Frontal cortex (tissue), 4 donors: ENCODE data around the gene RHEBL1. TPM values are rescaled to one million over a fixed set of nuclear protein-coding genes. Genes with fewer than 3 reads are reported as not detected.

Source experiments
- DNase-seq, 2 donors: peaks; one replicate each; pipeline ENCODE4 v3.0.0; 2012; ENCODE audit warnings: low spot score in 2 of 2
- FAIRE-seq: peaks from 2 replicates; lab custom pipeline; 2012; peaks lifted over from hg19 to GRCh38; lab: Jason Lieb, UNC
- total RNA-seq: library from RNA; depleted of rRNA; stranded (reverse); fragments of >200 nt; gene quantifications from one replicate; pipeline ENCODE4 v1.2.3, GENCODE V29; 2014
- donor health status: control.
- donor health status: control.
- donor health status: control.

The RHEBL1 gene
- total RNA-seq, result 1.2 TPM

GRCh38 chr12:49069507-49070346 is at the start of gene RHEBL1:
Gene RHEBL1 (minus strand): TSS chr12:49069979. CDS start chr12:49069785, 194 bp downstream.
- FAIRE-seq (no peak), DNase-seq (peak; percentile 89 to 96)

GRCh38 chr12:49111206-49111605 is 41.4 kb upstream of the RHEBL1 start:
- FAIRE-seq, result no peak
- no peak for DNase-seq

GRCh38 chr12:49110464-49111155 is 40.8 kb upstream of the RHEBL1 start, which contains the start of gene LMBR1L:
Gene LMBR1L (minus strand): TSS chr12:49110847. CDS start chr12:49110555, 292 bp downstream.
- FAIRE-seq, result peak; percentile 81
- DNase-seq, result peak; percentile 93 to 99

GRCh38 chr12:49109641-49110463 is 40.1 kb upstream of the RHEBL1 start:
- DNase-seq, result no peak
- no peak for FAIRE-seq

GRCh38 chr12:49108958-49109404 is 39.2 kb upstream of the RHEBL1 start:
- DNase-seq (no peak), FAIRE-seq (no peak)

GRCh38 chr12:49105504-49106084 is 35.8 kb upstream of the RHEBL1 start:
- DNase-seq, result no peak
- FAIRE-seq, result no peak

- no peak for FAIRE-seq
- no peak for DNase-seq
Measured at GRCh38 chr12:49104822-49105221, 35.0 kb upstream of the RHEBL1 start.

- FAIRE-seq, result no peak
Measured at GRCh38 chr12:49100380-49100779, 30.6 kb upstream of the RHEBL1 start.

GRCh38 chr12:49098703-49099102 is 28.9 kb upstream of the RHEBL1 start:
- no peak for FAIRE-seq
- no peak for DNase-seq

More at GRCh38 chr12:49100380-49100779, 30.6 kb upstream of the RHEBL1 start:
- DNase-seq, result no peak

GRCh38 chr12:49098035-49098451 is 28.3 kb upstream of the RHEBL1 start:
- DNase-seq (peak; percentile 48 to 64), FAIRE-seq (no peak)

- FAIRE-seq, result no peak
- no peak for DNase-seq
Measured at GRCh38 chr12:49097381-49097780, 27.6 kb upstream of the RHEBL1 start.

- no peak for FAIRE-seq
Measured at GRCh38 chr12:49094975-49095365, 25.2 kb upstream of the RHEBL1 start.

GRCh38 chr12:49094160-49094974 is 24.6 kb upstream of the RHEBL1 start, which contains the start of gene DHH:
Gene DHH (minus strand): TSS chr12:49094801. CDS start chr12:49094512, 289 bp downstream.
- DNase-seq (peak in 1 of 2 donors; percentile 47), FAIRE-seq (no peak)

More at GRCh38 chr12:49094975-49095365, 25.2 kb upstream of the RHEBL1 start:
- no peak for DNase-seq

- DNase-seq, result peak in 1 of 2 donors; percentile 42
- FAIRE-seq, result no peak
Measured at GRCh38 chr12:49093792-49094159, 24.0 kb upstream of the RHEBL1 start.

- no peak for FAIRE-seq
- DNase-seq, result no peak
Measured at GRCh38 chr12:49092816-49093406, 23.1 kb upstream of the RHEBL1 start.

- FAIRE-seq (no peak), DNase-seq (peak; percentile 69 to 70)
Measured at GRCh38 chr12:49092086-49092815, 22.5 kb upstream of the RHEBL1 start.

GRCh38 chr12:49091836-49092085 is 22.0 kb upstream of the RHEBL1 start:
- FAIRE-seq (no peak), DNase-seq (no peak)
